RWPE2 (cell line): Measurements from ENCODE around the gene FARP2.

Experiments used
- ATAC-seq: fragments of 200-7000 bp; cut with Tn5 transposase; 3 replicates; pipeline ENCODE4 v1.9.1; 2021; ENCODE audit warnings: low read depth
- DNase-seq: peaks from one replicate; pipeline ENCODE4 v3.0.0-alpha.2; 2020; ENCODE audit warnings: low spot score
- H3K27ac ChIP-seq: fragments of 450-650 bp; 2 replicates; pipeline ENCODE4 v1.5.1; 2017; ENCODE audit warnings: mild to moderate bottlenecking; ENCODE audit not compliant: poor library complexity, severe bottlenecking
- H3K27me3 ChIP-seq: fragments of 250-450 bp; sonication (Bioruptor Pico); 2 replicates; pipeline ENCODE4 v1.5.1; 2021; ENCODE audit warnings: mild to moderate bottlenecking, moderate library complexity; ENCODE audit not compliant: insufficient read depth, poor library complexity, severe bottlenecking
- H3K36me3 ChIP-seq: fragments of 250-450 bp; sonication (Bioruptor Pico); 2 replicates; pipeline ENCODE4 v1.5.1; 2020; ENCODE audit warnings: low read depth, mild to moderate bottlenecking, moderate library complexity
- H3K4me1 ChIP-seq: fragments of 250-450 bp; sonication (Bioruptor Pico); 2 replicates; pipeline ENCODE4 v1.5.1; 2021; ENCODE audit warnings: mild to moderate bottlenecking, moderate library complexity; ENCODE audit not compliant: insufficient read depth, poor library complexity, severe bottlenecking
- H3K4me3 ChIP-seq: fragments of 250-450 bp; sonication (Bioruptor Pico); 2 replicates; pipeline ENCODE4 v1.5.1; 2021; ENCODE audit warnings: mild to moderate bottlenecking, moderate library complexity; ENCODE audit not compliant: severe bottlenecking
- H3K9me3 ChIP-seq: fragments of 250-450 bp; sonication (Bioruptor Pico); 2 replicates; pipeline ENCODE4 v1.5.1; 2021; ENCODE audit warnings: mild to moderate bottlenecking, moderate library complexity; ENCODE audit not compliant: severe bottlenecking
- TF ChIP-seq, protein P1 (sequence below): fragments of 450-650 bp; IDR thresholded peaks from one replicate; pipeline ENCODE4 v1.5.1; 2017; ENCODE audit warnings: mild to moderate bottlenecking, moderate library complexity; ENCODE audit not compliant: poor library complexity, severe bottlenecking

Gene FARP2

DNA sequence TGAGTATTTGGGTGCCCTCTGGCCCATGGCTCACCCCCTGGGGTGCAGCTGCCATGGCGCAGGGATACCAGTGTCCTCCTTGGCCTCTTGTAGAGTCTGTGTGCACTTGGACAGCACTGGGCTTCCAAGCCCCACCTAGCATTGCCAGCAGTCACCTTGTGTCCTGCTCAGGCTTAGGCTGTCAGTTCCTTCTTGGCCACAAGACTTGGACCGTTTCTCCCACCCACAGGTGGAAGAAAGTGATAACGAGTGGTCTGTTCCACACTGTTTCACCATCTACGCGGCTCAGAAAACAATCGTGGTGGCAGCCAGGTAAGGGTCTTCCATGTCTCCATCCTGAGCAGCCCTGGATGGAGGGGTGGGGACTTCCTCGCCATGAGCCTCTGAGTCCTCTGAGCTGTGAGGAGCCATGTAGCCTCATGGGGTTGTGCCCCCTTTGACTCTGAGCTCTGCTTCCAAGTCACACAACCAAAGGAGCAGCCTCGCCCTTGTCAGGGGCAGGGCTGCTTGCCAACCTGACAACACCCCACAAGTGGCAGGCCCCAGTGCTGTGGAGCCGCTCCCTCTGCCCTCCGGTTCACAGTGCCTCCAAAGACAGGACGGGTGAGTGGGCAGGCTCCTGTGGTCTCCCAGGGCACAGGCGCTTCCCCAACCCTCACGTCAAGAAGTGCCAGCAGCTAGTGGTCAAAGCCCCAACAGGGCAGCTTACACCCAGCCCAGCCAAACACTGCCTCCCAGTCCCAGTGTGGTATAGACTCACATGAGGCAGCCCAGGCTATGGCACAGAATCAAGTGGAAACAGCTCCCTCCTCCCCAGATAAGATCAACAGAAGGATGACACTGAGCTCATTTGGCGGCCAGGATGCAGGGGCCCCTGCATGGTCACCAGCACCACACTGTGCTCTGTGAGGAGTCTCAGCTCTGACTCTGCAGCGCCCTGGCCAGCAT is 133.9 kb downstream of the FARP2 start:
- no peaks in the 10 kb centered on the region for H3K9me3 ChIP-seq
- no peak overlapping the region for H3K27ac ChIP-seq
- peaks cover 6% of the 10 kb centered on the region; the same call in 1 of the 2 replicates for H3K36me3 ChIP-seq
- no peak overlapping the region for H3K4me3 ChIP-seq
- no peaks in the 10 kb centered on the region for H3K4me1 ChIP-seq
- ATAC-seq (peak; percentile 37; the same call in 2 of the 3 replicates), DNase-seq (no peak)
- no peaks in the 10 kb centered on the region for H3K27me3 ChIP-seq
- TF ChIP-seq, protein P1, sequence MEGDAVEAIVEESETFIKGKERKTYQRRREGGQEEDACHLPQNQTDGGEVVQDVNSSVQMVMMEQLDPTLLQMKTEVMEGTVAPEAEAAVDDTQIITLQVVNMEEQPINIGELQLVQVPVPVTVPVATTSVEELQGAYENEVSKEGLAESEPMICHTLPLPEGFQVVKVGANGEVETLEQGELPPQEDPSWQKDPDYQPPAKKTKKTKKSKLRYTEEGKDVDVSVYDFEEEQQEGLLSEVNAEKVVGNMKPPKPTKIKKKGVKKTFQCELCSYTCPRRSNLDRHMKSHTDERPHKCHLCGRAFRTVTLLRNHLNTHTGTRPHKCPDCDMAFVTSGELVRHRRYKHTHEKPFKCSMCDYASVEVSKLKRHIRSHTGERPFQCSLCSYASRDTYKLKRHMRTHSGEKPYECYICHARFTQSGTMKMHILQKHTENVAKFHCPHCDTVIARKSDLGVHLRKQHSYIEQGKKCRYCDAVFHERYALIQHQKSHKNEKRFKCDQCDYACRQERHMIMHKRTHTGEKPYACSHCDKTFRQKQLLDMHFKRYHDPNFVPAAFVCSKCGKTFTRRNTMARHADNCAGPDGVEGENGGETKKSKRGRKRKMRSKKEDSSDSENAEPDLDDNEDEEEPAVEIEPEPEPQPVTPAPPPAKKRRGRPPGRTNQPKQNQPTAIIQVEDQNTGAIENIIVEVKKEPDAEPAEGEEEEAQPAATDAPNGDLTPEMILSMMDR: no peak

DNA sequence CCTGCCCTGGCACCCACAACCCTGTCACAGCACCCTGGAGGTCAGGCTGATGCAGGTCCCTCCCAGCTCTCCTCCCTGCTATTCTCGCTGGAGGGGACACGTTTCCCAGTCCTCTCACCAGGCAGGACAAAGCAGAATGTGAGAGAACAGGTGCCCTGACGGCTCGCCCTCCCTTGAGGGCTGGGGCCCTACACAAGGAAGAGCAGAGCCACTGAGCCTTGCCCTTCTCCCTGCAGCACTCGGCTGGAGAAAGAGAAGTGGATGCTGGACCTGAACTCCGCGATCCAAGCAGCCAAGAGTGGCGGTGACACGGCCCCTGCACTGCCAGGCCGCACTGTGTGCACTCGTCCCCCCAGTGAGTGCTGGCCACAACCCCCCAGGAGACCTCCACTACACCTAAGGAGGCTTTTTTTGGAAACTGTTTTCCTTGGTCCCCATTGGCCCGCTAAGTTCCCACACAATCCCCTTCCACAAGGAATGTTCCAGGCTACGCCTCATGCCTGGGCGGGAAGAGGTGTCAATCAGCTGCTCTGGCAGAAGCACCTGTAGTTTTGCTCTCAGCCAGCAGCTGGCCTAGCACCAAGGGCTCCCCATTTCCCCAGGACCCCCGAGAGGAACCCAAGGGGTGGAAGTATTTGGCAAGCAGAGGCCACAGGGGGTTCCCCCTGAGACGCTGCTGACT is 134.9 kb downstream of the FARP2 start:
- Histone ChIP-seq H3K27me3 (no peaks in the 10 kb centered on the region), H3K9me3 (no peaks in the 10 kb centered on the region), H3K36me3 (peaks cover 7% of the 10 kb centered on the region; the same call in 1 of the 2 replicates), H3K4me1 (no peaks in the 10 kb centered on the region), H3K4me3 (no peak overlapping the region), H3K27ac (no peak overlapping the region)
- no peak for ATAC-seq
- TF ChIP-seq, protein P1: no peak
- DNase-seq: no peak

DNA sequence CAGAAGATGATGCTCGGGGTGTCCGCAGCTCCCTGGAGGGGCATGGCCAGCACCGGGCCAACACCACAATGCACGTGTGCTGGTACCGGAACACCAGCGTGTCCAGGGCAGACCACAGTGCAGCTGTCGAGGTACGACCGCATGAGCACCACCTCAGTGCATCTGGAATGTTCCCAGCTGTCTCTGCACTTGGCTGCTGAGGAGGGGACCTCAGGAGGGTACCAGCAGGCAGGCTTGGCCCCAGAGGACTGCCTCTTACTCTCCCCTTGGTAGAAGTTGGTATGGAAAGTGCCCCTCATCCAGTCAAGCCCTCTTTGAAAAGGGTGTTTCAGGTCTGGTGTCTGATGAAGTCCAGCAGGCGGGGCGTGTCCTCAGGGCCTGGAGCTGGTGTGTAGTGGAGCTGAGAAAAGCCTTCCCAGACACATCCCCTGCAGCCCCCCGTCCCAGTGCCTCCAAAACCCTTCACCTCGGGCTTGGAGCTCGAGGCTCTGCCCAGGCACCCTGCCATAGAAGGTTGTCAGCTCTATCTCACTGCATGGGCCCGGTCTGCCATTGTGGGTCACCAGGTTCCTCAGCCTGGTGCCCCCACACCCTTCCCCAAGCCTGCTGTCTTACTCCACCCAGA is 135.6 kb downstream of the FARP2 start:
- Histone ChIP-seq H3K27ac (no peak overlapping the region), H3K4me3 (no peak overlapping the region), H3K27me3 (no peaks in the 10 kb centered on the region), H3K9me3 (no peaks in the 10 kb centered on the region), H3K36me3 (peaks cover 9% of the 10 kb centered on the region; the same call in 1 of the 2 replicates), H3K4me1 (no peaks in the 10 kb centered on the region)
- DNase-seq (no peak), ATAC-seq (no peak)
- TF ChIP-seq, protein P1: no peak

DNA sequence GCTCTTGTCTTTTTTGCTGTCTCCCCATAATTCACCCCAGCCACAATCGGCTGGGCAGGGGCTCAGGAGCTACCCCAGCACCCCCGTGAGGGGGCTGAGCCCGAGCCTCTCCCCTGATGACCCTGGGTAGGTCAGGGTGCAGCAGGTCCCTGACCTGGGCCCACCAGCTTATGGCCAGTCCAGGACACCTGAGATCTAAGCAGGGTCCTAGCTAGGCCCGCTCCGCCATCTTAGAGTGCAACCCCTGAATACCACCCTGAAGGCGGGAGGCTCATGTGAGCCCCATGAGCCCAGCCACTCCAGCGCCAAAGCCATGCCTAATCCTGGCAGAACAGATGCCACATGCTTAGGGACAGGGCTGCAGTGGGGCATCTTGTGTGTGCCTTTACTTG is 136.1 kb downstream of the FARP2 start:
- H3K4me3 ChIP-seq: no peak overlapping the region
- DNase-seq (no peak), ATAC-seq (no peak)
- H3K27ac ChIP-seq: no peak overlapping the region
- no peaks in the 10 kb centered on the region for H3K9me3 ChIP-seq
- H3K27me3 ChIP-seq: no peaks in the 10 kb centered on the region
- TF ChIP-seq, protein P1: no peak
- H3K36me3 ChIP-seq: peaks cover 14% of the 10 kb centered on the region
- H3K4me1 ChIP-seq: no peaks in the 10 kb centered on the region
